Activated CD4-positive, alpha-beta T cell treated with anti-CD3 and anti-CD28 coated beads, Interleukin-2, Interleukin-4, amounts not matched to agents 100 ng/mL and 50 ng/mL, durations not matched to agents 16 hours and 8 hours (primary cell): ENCODE data around the gene AKR7A3.

Source experiments
- DNase-seq: peaks from one replicate; pipeline ENCODE4 v3.0.0-alpha.2; 2020; ENCODE audit warnings: low spot score

Gene AKR7A3

GRCh38 chr1:19288324-19289241, at the start of gene AKR7A3:
Gene AKR7A3, minus strand, starts transcription at chr1:19288770. Its CDS starts 61 bp downstream, at chr1:19288709.
- DNase-seq: peak; percentile 48

DNA sequence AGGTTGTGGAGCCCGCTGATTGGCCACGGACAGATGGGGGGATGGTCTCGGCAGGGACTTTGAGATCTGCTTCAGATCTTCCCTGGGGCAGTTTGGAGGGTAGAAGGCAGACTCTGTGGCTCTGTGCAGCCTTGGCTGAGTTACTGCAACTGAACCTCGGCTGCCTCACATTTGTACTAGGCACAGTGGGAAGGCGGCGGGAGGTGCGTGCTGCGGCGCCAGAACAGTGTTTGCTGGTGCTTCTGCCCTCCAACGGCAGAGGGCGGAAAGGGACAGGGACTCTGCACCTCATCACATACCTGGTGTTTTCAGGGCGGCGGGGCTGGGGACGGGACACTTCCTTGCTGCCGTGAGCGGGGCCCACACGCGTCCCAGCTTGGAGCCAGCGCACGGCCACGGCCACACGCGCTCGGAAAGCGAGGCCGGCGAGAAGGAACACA, 49.8 kb upstream of the AKR7A3 start:
- no peak for DNase-seq

- no peak for DNase-seq
These were observed 48.7 kb upstream of the AKR7A3 start for GRCh38 chr1:19337289-19337688.

GRCh38 chr1:19336543-19336942, 48.0 kb upstream of the AKR7A3 start:
- peak; percentile 38 for DNase-seq

- DNase-seq: no peak
These were observed 45.2 kb upstream of the AKR7A3 start for GRCh38 chr1:19333587-19334354.

GRCh38 chr1:19332832-19333231, 44.3 kb upstream of the AKR7A3 start:
- no peak for DNase-seq

DNA sequence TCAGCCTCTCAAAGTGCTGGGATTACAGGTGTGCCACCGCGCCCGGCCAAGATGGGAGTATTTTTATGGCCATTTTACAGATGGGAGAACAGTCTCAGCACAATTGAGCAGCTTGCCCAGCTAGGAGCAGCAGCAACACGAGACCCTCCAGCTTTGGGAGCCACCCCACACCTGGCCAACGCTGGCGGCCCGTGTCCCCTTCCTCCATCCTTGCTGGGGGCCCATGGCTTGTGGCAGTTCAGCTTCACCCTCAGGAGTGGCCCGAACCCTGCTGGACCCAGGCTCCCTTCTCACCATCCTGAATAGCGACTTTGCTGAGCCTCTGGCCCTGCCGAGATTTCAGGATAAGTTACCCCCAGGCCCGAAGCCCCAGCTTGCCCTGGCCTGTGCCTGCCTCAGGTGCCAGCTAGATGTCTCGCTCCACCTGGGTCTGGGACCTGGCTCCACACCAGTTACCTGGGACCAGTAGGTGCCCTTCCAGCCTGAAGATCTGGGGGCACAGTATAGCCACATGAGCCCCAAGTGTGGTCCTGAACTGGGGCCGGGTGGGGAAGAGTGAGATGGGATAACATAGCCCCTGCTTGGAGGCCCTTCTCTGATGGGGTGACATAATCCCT, 42.8 kb upstream of the AKR7A3 start:
- no peak for DNase-seq

GRCh38 chr1:19330449-19331135, 42.0 kb upstream of the AKR7A3 start:
- DNase-seq: no peak

DNA sequence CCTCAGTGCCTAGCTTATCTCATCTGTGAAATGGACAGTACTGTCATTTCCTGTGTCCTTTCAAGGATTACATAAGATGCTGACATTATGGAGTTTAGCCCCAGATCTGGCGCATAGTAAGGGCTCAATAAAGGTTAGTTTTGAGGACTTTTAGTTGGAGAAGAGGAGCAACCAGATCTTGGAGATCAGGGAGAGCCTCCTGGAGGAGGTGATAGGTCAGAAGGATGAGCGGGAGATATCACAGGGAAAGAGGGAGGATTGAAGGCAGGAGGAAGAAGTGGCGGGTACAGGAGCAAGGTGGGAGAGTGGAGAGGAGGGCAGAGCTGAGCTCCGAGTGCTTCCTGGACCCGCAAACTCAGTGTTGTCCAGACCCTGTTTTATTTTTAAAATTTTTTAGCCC, 41.0 kb upstream of the AKR7A3 start:
- no peak for DNase-seq

DNA sequence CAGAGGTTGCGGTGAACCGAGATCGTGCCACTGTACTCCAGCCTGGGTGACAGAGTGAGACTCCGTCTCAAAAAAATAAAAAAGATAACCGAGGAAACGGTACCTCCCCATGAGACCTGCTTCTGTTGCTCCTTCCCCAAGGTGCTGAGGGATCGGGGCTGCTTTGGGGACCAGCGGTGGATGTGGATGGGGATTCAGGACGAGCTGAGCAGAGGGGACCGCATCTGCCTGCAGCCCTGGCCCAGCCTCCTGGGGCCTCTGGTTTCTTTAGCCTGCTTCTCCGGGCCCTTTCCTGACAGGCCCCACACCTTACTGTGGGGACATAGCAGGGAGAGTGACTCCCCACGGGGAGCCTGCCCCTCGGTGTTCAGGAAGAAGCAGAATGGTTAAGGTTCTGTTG, 40.6 kb upstream of the AKR7A3 start:
- DNase-seq: no peak

DNA sequence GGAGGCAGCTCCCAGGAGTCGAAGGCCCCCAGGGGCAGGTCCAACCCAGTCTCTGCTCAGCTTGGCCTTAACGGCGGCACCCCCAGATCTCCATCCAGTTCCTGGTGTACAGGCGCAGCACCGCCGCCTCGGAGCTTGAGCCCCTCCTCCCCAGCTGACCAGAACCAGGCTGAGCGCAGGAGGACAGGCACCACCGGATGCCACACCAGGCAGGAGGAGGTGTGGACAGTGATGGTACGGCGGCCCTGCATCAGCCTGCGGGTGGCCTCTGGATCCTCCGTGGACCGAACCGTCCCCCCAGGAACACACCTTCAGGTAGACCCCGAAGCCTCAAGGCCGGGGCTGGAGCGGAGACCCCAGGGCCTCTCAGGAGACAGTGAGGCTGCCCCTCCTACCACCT, 39.9 kb upstream of the AKR7A3 start:
- no peak for DNase-seq

DNA sequence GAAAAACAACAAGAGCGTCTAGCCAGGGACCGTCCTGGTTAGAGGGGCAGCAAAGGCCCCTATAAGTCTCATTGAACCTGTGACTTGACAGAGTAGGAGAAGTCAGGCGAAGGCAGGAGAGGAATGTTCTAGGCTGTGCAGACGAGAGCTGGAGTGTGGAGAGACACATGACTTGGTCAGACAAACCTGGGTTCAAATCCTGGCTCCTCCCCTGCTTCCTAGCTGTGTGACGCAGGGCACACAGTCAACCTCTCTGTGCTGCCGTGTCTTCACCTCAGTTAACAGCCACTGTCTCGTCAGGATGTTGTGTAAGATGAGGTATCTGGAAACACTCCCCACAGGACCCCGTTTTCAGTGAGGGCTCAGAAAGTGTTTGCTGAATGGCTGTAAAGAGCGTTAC, 39.2 kb upstream of the AKR7A3 start:
- DNase-seq: no peak

- no peak for DNase-seq
These were observed 38.7 kb upstream of the AKR7A3 start for GRCh38 chr1:19327301-19327700.

GRCh38 chr1:19326748-19327065, 38.1 kb upstream of the AKR7A3 start:
- DNase-seq: no peak

- DNase-seq: no peak
These were observed 37.6 kb upstream of the AKR7A3 start for GRCh38 chr1:19325958-19326747.

GRCh38 chr1:19325368-19325957, 36.9 kb upstream of the AKR7A3 start:
- no peak for DNase-seq

- no peak for DNase-seq
These were observed 36.1 kb upstream of the AKR7A3 start for GRCh38 chr1:19324665-19324990.

DNA sequence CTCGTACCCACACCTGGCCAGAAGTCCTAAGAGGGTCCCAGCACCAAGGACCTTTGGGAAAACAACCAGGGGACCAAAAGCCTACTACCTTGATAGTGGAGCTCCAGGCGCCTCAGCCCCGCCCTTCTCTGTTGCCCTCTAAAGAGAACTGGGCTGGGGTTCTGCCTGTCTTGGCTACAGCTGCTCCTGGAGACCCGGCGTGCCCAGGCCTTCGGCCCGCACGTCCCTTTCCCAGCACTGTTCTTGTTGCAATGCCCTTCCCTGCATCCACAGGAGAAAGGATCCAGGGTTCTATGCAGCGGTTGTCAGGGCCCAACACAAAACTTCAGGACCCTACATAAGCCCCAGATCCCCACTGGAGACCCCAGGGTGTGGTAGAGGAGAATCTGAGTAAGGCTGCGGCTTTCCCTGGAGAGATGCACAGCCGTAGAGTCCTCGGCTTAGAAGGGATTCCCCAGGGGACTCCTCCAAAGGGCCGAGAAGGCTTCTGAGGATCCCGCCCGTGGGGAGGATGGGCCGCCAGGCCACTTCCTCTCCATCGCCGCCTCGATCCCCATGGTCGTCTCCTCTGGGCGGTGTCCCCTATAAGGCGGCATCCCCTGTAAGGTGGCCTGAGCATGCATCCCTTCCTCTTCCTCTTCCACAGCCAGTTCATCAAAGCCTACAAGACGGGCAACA, 35.6 kb upstream of the AKR7A3 start:
- DNase-seq: no peak

DNA sequence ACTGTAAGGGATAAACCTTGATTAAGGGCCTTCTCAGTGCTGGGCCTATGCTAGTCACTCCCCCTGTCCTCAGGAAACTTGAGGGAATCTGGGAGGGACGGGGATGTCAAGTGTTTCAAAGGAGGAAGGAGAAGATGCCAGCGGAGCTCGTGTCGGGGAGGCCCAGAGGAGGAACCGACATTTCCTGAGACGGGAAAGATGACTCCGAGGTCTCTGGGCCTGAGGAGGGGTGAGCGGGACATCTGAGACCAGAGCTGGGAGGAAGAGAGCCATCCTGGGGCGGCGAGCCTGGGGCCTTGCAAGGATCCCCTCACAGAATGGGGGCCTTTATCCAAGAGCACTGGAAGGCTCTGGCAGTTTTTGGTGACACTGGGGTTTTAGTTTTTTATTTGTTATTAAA, 33.9 kb upstream of the AKR7A3 start:
- DNase-seq: no peak

- DNase-seq: no peak
These were observed 32.5 kb upstream of the AKR7A3 start for GRCh38 chr1:19321071-19321470.

- DNase-seq: no peak
These were observed 30.6 kb upstream of the AKR7A3 start for GRCh38 chr1:19319196-19319595.
